ENCODE data around the gene PPP1R8. TPM values are rescaled to one million over a fixed set of nuclear protein-coding genes. Genes with fewer than 3 reads are reported as not detected.
"Not testable (repeated sequence)": the region's sequence is repeated elsewhere in the genome, so short reads cannot be mapped to it uniquely, and the experiment has no call there.

Gene PPP1R8
- total and polyA plus RNA-seq, 4 donors, result 43.8 to 57.5 (median 53.8) TPM

DNA sequence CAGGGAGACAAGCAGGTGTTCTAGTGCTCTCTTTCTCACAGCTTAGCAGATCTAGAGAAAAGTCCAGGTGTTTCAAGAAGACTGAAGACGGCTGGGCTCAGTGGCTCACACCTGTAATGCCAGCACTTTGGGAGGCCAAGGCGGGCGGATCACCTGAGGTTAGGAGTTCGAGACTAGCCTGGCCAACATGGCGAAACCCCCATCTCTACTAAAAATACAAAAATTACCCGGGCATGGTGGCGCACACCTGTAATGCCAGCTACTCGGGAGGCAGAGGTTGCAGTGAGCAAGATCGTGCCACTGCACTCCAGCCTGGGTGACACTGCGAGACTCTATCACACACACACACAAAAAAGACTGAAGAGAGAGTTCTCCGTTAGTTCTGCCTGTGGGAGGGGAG is 27.0 kb downstream of the PPP1R8 start:
- H3K4me3 ChIP-seq (ENCODE audit: low read depth, low read length); DNase-seq (ENCODE audit: low read depth in 4 of 6, low spot score in 6 of 6): not testable (repeated sequence)
- 98% methylated on average over 4 of the region's 11 CpGs for WGBS (ENCODE audit: insufficient coverage)

DNA sequence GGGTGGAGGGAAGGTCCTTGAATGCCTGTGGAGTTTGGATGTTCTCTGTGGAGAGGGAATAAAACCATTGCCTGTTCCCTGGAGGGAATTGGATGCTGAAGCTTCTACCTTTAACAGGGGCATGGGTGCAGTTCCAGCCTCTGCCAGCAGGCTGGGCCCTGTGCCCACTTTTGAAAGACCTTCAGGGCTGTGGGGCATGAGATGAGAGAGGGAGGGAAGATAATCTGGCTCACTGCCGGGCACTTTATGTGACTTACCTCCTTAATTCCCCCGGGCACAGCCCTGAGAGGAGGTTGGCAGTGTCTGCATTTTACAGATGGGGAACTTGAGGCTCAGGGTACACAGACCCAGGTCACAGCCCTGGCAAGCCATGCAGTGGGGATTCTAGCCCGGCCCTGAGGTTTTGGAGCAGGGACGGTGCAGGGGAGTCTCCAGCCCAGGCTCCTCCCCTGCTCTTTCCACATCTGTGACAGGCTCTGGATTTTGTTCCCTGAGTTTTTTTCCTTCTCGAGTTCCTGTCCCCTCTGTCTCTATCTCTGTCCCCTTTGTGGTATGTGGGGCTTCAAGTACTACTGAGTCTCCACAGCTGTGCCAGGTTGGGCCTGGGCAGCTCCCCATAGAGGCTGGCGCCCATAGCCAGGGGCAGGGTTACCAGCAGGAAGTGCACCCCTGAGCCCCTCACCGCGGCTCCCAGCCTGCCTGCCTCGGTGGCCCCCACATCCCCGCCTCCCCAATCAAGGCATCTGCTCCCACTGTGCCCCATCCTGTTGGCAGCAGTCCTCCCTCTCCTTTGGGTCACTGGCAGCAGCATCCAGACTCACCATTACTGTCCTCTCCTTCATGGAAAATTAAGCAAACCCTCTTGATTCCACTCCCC is 27.7 kb downstream of the PPP1R8 start:
- Histone ChIP-seq H3K9me3 (ENCODE audit: control insufficient read depth, insufficient read depth, low read length) (no peaks in the 10 kb centered on the region), H3K27ac (ENCODE audit: low read depth, low read length) (no peak overlapping the region), H3K4me1 (ENCODE audit: control insufficient read depth, insufficient read depth, low read length) (peaks cover 23% of the 10 kb centered on the region), H3K27me3 (ENCODE audit: control insufficient read depth, insufficient read depth, low read length) (no peaks in the 10 kb centered on the region), H3K4me3 (ENCODE audit: low read depth, low read length) (no peak overlapping the region), H3K36me3 (ENCODE audit: control insufficient read depth, insufficient read depth, low read length) (no peaks in the 10 kb centered on the region)
- peak; percentile 60 to 89 (median 64) for DNase-seq (ENCODE audit: low read depth in 4 of 6, low spot score in 6 of 6)
- WGBS (ENCODE audit: insufficient coverage), result 34% methylated on average over 6 of the region's 10 CpGs

More for the DNA sequence above, 27.0 kb downstream of the PPP1R8 start:
- H3K27ac ChIP-seq (ENCODE audit: low read depth, low read length); H3K27me3 ChIP-seq (ENCODE audit: control insufficient read depth, insufficient read depth, low read length); H3K9me3 ChIP-seq (ENCODE audit: control insufficient read depth, insufficient read depth, low read length); H3K36me3 ChIP-seq (ENCODE audit: control insufficient read depth, insufficient read depth, low read length): not testable (repeated sequence)
- H3K4me1 ChIP-seq (ENCODE audit: control insufficient read depth, insufficient read depth, low read length), result peaks cover 18% of the 10 kb centered on the region

DNA sequence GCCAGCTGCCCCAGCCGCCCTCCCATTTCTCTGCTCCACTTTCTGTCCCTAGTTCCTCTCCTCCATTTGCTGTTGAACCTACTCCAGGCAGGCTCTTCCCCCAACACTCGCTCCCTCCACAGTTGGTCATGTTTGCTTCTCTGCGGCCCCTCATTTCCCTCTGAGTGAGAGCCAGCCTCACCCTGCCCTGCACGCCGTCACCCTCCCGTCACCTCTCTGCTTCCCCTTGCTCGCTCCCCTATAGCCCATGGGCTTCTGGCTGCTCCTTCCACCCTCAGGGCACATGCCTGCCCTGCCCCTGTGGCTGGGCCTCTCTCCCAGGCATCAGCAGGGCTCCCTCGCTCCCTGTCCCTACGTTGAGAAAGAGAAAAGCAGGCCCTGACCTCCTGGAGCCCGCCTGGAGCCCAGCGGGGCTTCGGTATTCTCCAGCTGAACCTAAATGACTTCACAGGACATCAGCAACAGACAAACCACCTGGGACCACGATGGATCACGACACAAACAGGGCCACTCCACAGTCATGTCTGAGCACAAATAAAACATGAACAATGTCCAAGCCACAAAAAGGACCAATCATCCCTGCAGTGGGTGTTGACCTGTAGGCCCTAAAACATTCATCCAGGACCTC is 28.5 kb downstream of the PPP1R8 start:
- DNase-seq (ENCODE audit: low read depth in 4 of 6, low spot score in 6 of 6), result no peak
- no peaks in the 10 kb centered on the region for H3K27me3 ChIP-seq (ENCODE audit: control insufficient read depth, insufficient read depth, low read length)
- H3K36me3 ChIP-seq (ENCODE audit: control insufficient read depth, insufficient read depth, low read length), result no peaks in the 10 kb centered on the region
- 62% methylated on average over 14 of the region's 14 CpGs for WGBS (ENCODE audit: insufficient coverage)
- no peaks in the 10 kb centered on the region for H3K9me3 ChIP-seq (ENCODE audit: control insufficient read depth, insufficient read depth, low read length)
- H3K4me1 ChIP-seq (ENCODE audit: control insufficient read depth, insufficient read depth, low read length), result peaks cover 25% of the 10 kb centered on the region
- H3K4me3 ChIP-seq (ENCODE audit: low read depth, low read length), result no peak overlapping the region
- H3K27ac ChIP-seq (ENCODE audit: low read depth, low read length), result no peak overlapping the region

DNA sequence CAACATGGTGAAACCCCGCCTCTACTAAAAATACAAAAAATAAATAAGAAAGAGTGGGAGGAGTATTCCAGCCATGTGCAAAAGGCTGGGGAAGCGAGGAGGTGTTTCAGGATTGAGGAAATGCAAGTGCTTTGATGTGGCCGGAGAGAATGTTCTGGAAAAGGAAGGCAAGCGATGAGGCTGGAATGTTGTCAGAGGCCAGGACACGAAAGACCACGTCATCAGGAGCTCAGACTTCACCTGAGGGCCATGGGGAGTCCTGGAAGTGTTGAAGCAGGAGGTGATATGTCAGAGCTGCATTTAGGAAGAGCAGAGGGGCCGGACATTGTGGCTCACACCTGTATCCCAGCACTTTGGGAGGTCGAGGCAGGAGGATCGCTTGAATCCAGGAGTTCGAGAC is 30.9 kb downstream of the PPP1R8 start:
- no peak for DNase-seq (ENCODE audit: low read depth in 4 of 6, low spot score in 6 of 6)
- no peaks in the 10 kb centered on the region for H3K9me3 ChIP-seq (ENCODE audit: control insufficient read depth, insufficient read depth, low read length)
- no peaks in the 10 kb centered on the region for H3K27me3 ChIP-seq (ENCODE audit: control insufficient read depth, insufficient read depth, low read length)
- H3K4me1 ChIP-seq (ENCODE audit: control insufficient read depth, insufficient read depth, low read length), result peaks cover 25% of the 10 kb centered on the region
- WGBS (ENCODE audit: insufficient coverage), result 92% methylated on average over 6 of the region's 10 CpGs
- H3K4me3 ChIP-seq (ENCODE audit: low read depth, low read length), result no peak overlapping the region
- no peak overlapping the region for H3K27ac ChIP-seq (ENCODE audit: low read depth, low read length)
- H3K36me3 ChIP-seq (ENCODE audit: control insufficient read depth, insufficient read depth, low read length), result no peaks in the 10 kb centered on the region

DNA sequence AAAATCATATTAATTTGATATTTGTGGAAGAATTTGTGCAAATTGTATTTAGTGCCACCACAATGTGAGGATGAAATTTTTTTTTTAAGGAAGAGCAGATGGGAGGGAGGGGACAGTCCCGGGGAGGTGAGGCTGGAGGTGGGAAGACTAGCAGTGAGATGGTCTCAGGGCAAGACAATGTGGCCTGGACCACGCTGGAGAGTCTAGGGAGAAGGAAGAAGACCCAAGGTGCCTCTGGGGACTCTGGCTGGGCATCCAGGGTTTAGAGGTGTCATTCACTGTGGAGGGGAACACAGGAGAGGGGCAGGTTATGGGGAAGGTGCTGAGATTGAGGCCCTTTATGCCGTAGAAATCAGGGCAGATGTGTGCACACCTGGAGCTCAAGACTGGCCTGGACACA is 31.4 kb downstream of the PPP1R8 start:
- Histone ChIP-seq H3K4me3 (ENCODE audit: low read depth, low read length) (no peak overlapping the region), H3K36me3 (ENCODE audit: control insufficient read depth, insufficient read depth, low read length) (no peaks in the 10 kb centered on the region), H3K27ac (ENCODE audit: low read depth, low read length) (no peak overlapping the region), H3K4me1 (ENCODE audit: control insufficient read depth, insufficient read depth, low read length) (peaks cover 25% of the 10 kb centered on the region), H3K27me3 (ENCODE audit: control insufficient read depth, insufficient read depth, low read length) (no peaks in the 10 kb centered on the region), H3K9me3 (ENCODE audit: control insufficient read depth, insufficient read depth, low read length) (no peaks in the 10 kb centered on the region)
- 85% methylated on average over 3 of the region's 3 CpGs for WGBS (ENCODE audit: insufficient coverage)
- no peak for DNase-seq (ENCODE audit: low read depth in 4 of 6, low spot score in 6 of 6)

DNA sequence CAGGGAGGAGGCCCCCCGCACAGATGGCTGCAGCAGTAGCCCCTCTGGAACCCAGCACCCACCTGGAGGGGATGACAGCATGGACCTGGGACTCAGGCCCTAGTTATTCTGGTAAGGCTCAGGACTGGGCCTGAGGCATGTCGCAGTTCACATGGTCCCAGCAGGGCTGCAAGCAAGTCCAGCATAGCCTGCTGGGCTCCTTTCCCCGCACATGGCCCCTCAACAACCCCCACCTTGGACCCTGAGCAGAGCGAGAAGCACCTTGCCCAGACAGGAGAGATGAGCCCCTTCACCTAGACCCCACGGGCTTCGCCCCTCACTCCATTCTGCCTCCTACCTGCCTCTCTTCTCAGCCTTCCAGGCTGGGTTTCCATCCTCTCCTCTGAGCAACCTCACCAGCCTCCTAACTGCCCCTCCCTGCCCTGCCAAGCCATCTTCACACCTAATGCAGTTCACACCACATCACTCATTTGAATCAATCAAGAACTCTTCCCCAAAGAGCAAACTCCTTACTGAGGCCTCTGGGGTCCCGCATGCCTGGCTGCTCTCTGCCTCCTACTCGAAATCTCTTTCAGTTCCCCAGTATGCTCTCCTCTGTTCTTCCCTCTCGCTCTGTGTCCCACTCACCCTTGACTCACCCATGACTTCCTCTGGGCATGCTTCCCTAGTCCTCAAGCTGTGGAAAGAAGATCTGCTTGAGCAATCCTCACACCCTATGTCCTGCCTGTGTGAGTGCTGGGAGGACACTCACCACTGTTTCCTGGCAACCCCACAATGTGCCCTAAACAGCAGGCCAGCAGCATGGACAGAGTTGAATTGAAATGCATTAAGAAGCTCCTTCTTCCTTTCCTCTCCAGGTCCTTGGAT is 32.3 kb downstream of the PPP1R8 start:
- peak in 3 of 6 donors; percentile 9 to 49 (median 15) for DNase-seq (ENCODE audit: low read depth in 4 of 6, low spot score in 6 of 6)

DNA sequence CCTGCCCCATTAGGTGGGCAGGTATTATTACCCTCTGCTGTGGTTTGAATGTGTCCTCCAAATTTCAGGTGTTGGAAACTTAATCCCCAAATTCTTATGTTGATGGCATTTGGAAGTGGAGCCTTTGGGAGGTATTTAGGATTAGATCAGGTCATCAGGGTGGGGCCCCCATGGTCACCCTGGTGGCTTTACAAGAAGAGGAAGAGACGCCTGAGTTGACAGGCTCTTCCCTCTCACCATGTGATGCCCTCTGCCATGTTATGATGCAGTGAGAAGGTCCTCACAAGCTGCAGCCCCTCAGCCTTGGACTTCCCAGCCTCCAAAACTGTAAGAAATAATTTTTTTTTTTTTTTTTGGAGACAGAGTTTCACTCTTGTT is 32.9 kb downstream of the PPP1R8 start:
- Histone ChIP-seq H3K27me3 (ENCODE audit: control insufficient read depth, insufficient read depth, low read length) (no peaks in the 10 kb centered on the region), H3K36me3 (ENCODE audit: control insufficient read depth, insufficient read depth, low read length) (no peaks in the 10 kb centered on the region), H3K9me3 (ENCODE audit: control insufficient read depth, insufficient read depth, low read length) (no peaks in the 10 kb centered on the region), H3K4me3 (ENCODE audit: low read depth, low read length) (no peak overlapping the region), H3K4me1 (ENCODE audit: control insufficient read depth, insufficient read depth, low read length) (peaks cover 16% of the 10 kb centered on the region), H3K27ac (ENCODE audit: low read depth, low read length) (no peak overlapping the region)
- WGBS (ENCODE audit: insufficient coverage), result no CpG with 5 or more reads among the region's 1 CpG
- no peak for DNase-seq (ENCODE audit: low read depth in 4 of 6, low spot score in 6 of 6)

More for the DNA sequence above, 32.3 kb downstream of the PPP1R8 start:
- peaks cover 23% of the 10 kb centered on the region for H3K4me1 ChIP-seq (ENCODE audit: control insufficient read depth, insufficient read depth, low read length)
- H3K9me3 ChIP-seq (ENCODE audit: control insufficient read depth, insufficient read depth, low read length), result no peaks in the 10 kb centered on the region
- H3K36me3 ChIP-seq (ENCODE audit: control insufficient read depth, insufficient read depth, low read length), result no peaks in the 10 kb centered on the region
- H3K4me3 ChIP-seq (ENCODE audit: low read depth, low read length), result no peak overlapping the region
- 84% methylated on average over 9 of the region's 9 CpGs for WGBS (ENCODE audit: insufficient coverage)
- no peak overlapping the region for H3K27ac ChIP-seq (ENCODE audit: low read depth, low read length)
- no peaks in the 10 kb centered on the region for H3K27me3 ChIP-seq (ENCODE audit: control insufficient read depth, insufficient read depth, low read length)

DNA sequence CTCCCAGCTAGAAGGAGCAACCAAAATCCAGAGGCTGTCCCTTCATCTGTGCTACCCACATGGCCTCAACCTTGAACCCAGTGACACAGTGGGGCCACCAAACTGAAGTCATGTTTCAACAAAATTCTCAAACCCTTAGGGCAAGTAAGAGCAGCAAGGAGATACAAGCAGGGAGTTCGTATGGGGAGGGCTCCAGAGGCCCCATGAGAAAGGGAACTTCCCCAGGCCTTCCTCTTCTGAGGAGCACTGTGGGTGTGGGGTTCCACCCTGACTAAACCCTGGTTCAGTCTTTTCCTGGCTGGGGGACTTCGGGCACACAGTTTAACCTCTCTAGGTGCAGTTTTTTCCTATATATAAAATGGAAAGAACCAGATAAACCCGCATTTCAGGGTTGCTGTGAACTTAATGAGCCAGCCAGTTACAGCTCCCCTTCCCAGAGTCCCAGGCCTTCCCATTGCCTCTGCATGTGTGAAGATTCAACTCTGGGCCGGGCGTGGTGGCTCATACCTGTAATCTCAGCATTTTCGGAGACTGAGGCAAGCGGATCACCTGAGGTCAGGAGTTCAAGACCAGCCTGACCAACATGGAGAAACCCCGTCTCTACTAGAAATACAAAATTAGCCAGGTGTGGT is 33.8 kb downstream of the PPP1R8 start:
- 82% methylated on average over 6 of the region's 8 CpGs for WGBS (ENCODE audit: insufficient coverage)

DNA sequence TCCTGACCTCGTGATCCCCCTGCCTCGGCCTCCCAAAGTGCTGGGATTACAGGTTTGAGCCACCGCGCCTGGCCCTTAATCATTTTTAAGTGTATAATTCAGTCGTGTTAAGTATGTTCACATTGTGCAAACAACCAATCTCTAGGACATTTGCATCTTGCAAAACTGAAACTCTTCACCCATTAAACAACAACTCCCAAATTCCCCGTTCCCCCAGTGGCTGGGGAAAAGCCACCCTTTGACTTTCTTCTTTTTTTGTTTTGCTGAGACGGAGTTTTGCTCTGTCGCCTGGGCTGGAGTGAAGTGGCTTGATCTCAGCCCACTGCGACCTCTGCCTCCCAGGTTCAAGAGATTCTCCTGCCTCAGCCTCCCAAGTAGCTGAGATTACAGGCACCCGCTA is 35.2 kb downstream of the PPP1R8 start:
- peaks cover 11% of the 10 kb centered on the region for H3K4me1 ChIP-seq (ENCODE audit: control insufficient read depth, insufficient read depth, low read length)
- no peaks in the 10 kb centered on the region for H3K27me3 ChIP-seq (ENCODE audit: control insufficient read depth, insufficient read depth, low read length)
- 97% methylated on average over 4 of the region's 10 CpGs for WGBS (ENCODE audit: insufficient coverage)

More for the DNA sequence above, 33.8 kb downstream of the PPP1R8 start:
- Histone ChIP-seq H3K4me1 (ENCODE audit: control insufficient read depth, insufficient read depth, low read length) (peaks cover 11% of the 10 kb centered on the region), H3K27me3 (ENCODE audit: control insufficient read depth, insufficient read depth, low read length) (no peaks in the 10 kb centered on the region), H3K27ac (ENCODE audit: low read depth, low read length) (no peak overlapping the region), H3K9me3 (ENCODE audit: control insufficient read depth, insufficient read depth, low read length) (no peaks in the 10 kb centered on the region), H3K36me3 (ENCODE audit: control insufficient read depth, insufficient read depth, low read length) (no peaks in the 10 kb centered on the region), H3K4me3 (ENCODE audit: low read depth, low read length) (no peak overlapping the region)
- no peak for DNase-seq (ENCODE audit: low read depth in 4 of 6, low spot score in 6 of 6)

More for the DNA sequence above, 35.2 kb downstream of the PPP1R8 start:
- no peak overlapping the region for H3K27ac ChIP-seq (ENCODE audit: low read depth, low read length)
- no peak overlapping the region for H3K4me3 ChIP-seq (ENCODE audit: low read depth, low read length)
- DNase-seq (ENCODE audit: low read depth in 4 of 6, low spot score in 6 of 6), result no peak
- H3K9me3 ChIP-seq (ENCODE audit: control insufficient read depth, insufficient read depth, low read length), result no peaks in the 10 kb centered on the region
- H3K36me3 ChIP-seq (ENCODE audit: control insufficient read depth, insufficient read depth, low read length), result no peaks in the 10 kb centered on the region

All from spinal cord (tissue), 10 donors.